Ovary (tissue), 3 donors: Measurements from ENCODE around the gene AP1G2.

ENCODE experiments used
- EP300 ChIP-seq: sonication (generic); formaldehyde crosslinking; IDR thresholded peaks from one replicate; pipeline ENCODE4 v1.6.1; 2017; ENCODE audit warnings: antibody characterized with exemption
- POLR2A ChIP-seq: fragments of 450-650 bp; IDR thresholded peaks from one replicate; pipeline ENCODE4 v1.6.1; 2017; ENCODE audit warnings: antibody characterized with exemption, mild to moderate bottlenecking, moderate library complexity
- TF ChIP-seq, protein P1 (sequence below), 3 donors: fragments of 450-650 bp in 2 of 3; fragments of 200-600 bp in 1 of 3; IDR thresholded peaks; one replicate each; pipeline versions ENCODE4 v1.5.1 to v1.8.0; 2016 to 2022; ENCODE audit warnings: antibody characterized with exemption in 3 of 3, mild to moderate bottlenecking in 1 of 3
- donor health status: DM: no; HTN: no; CAD: no.

DNA sequence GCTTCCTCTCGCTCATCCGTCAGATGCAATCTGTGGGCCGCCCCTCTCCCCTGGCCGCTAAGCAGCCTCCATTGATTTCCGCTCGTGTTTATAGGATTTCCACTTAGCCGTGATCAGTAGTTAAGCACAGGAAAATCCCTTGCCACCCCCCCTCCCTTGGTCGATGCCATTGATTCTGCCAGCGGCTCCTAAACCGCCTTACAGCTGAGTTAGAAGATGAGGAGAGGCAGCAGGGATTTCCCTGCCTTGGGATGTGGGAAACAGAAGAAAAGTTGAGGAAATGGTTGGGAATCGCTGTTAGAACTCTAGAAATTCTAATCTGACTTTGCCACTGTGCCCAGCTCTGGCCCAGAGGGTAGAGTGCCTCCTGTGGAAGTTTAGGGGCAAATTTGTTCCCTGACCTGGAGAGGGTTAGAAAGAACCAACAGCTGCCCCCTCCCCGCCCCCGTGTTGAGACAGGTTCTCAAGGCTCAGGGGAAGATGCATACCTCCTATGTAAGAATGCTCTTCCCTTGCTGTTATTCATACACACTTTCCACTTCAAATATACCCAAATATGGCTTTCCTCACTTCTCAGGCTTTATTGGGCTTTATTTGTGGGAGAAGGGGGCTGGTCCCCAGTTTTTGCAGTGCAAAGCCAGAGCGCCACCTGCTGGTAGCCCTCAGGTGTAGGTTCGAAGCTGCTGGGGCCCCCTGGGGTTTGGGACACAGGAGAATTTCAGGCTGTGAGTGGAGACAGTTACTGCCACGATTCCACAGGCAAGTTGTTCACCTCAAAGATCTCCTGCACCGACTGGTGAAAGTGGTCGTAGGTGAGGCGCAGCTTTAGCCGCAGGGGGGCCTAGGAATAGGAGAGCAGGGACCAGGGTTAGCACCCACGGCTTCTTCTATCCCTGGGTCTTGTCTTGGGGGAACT, 8.3 kb downstream of the AP1G2 start:
- TF ChIP-seq, protein P1, sequence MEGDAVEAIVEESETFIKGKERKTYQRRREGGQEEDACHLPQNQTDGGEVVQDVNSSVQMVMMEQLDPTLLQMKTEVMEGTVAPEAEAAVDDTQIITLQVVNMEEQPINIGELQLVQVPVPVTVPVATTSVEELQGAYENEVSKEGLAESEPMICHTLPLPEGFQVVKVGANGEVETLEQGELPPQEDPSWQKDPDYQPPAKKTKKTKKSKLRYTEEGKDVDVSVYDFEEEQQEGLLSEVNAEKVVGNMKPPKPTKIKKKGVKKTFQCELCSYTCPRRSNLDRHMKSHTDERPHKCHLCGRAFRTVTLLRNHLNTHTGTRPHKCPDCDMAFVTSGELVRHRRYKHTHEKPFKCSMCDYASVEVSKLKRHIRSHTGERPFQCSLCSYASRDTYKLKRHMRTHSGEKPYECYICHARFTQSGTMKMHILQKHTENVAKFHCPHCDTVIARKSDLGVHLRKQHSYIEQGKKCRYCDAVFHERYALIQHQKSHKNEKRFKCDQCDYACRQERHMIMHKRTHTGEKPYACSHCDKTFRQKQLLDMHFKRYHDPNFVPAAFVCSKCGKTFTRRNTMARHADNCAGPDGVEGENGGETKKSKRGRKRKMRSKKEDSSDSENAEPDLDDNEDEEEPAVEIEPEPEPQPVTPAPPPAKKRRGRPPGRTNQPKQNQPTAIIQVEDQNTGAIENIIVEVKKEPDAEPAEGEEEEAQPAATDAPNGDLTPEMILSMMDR (IDR thresholded peaks at IDR 0.05) = peak; percentile 26 to 48 (median 43)
- TF ChIP-seq POLR2A (no peak), EP300 (no peak)
